Activated CD8-positive, alpha-beta memory T cell treated with anti-CD3 and anti-CD28 coated beads for 1 hour (primary cell): Measurements from ENCODE around the gene NDUFAF7.
"Not testable (repeated sequence)": the region's sequence is repeated elsewhere in the genome, so short reads cannot be mapped to it uniquely, and the experiment has no call there.

Experiments used
- DNase-seq, 2 donors: peaks; one replicate each; pipeline ENCODE4 v3.0.0-alpha.2; 2020; ENCODE audit warnings: low read depth in 1 of 2; ENCODE audit errors: extremely low read depth in 1 of 2

NDUFAF7 gene

DNA sequence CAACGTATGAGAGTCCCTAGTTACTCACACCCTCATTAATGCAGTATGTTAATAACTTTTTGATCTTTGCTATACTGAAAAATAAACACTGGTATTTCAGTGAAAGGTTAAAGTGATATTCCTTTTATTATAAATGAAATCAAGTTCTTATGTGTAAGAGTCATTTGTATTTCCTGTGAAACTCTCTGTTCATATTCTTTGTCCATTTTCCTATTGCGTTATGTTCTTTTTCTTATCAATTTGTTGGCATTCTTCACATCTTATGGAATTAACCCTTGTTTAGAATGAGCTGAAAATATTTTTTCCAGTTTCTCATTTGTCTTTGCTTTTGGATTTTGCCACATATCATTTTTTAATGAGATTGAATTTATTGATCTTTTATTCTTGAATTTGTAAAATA is 44.8 kb downstream of the NDUFAF7 start:
- DNase-seq, result no peak

DNA sequence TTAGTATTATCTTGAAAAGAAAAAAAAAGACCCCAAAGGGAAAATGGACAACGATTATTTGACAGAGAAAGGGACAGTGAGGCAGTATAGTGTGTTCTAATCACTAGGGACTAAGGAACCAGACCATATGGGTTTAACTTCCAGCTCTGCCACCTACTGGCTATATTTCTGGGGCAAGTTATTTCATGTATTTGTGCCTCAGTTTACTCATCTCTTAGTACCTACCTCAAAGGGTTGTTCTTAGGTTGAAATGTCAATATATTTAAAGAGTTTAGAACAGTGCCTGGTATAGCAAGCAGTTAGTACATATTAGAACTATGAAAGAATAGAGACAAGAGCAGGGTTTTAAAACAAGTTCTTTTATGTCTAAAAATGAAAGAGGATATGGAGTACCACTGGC is 50.5 kb downstream of the NDUFAF7 start:
- no peak for DNase-seq

GRCh38 chr2:37282746-37283145 is 51.3 kb downstream of the NDUFAF7 start:
- DNase-seq, result no peak

DNA sequence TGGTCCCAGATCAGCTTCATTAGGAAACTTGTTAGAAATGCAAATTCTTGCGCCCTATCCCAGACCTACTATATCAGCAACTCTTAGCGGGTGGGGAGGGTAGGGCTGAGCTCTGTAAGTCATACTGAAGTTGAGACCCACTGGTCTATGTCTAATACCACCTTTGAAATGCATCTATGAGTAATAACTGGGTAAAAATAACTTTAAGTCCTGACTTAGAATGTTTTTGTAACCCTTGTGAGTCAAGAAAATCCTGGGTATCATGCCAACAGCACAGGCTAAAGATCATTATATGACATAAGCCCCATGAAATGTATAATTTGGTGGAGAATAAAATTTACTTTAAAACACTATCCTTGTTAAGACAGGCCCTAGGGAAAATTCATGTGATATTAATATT is 51.7 kb downstream of the NDUFAF7 start:
- DNase-seq, result no peak

- no peak for DNase-seq
Measured at GRCh38 chr2:37284381-37284780, 52.9 kb downstream of the NDUFAF7 start.

DNA sequence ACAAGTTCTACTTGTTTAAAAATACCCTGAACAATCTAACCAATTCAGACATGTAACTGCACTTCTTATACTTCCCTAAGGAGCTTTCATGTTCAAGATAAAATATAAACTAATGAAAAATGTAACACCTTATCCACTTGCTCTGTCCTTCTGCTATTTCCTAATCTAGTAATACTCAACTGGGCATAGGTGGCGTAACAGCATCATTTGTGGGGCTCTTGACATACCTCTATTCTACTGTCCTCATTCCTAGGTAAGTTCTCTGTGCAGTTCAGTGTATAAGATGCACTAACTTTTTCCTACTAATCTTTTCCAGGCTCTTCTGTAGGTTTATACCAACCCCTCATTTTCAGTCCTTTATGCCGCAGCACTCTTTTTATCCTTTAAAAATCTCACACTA is 56.5 kb downstream of the NDUFAF7 start:
- DNase-seq, result no peak

GRCh38 chr2:37291680-37292079 is 60.2 kb downstream of the NDUFAF7 start:
- DNase-seq, result no peak

GRCh38 chr2:37294858-37295257 is 63.4 kb downstream of the NDUFAF7 start:
- DNase-seq, result not testable (repeated sequence)

GRCh38 chr2:37295469-37296073 is 64.1 kb downstream of the NDUFAF7 start:
- DNase-seq, result no peak

- DNase-seq, result no peak
Measured at GRCh38 chr2:37297632-37298031, 66.2 kb downstream of the NDUFAF7 start.
